HEK293 (cell line): ENCODE results near the gene CCDC17.
A peak's percentile ranks its signal among the peaks of the same experiment; 100 is the strongest.

Source experiments
- CTCF ChIP-seq: fragments of 450-650 bp; formaldehyde crosslinking; IDR thresholded peaks from 2 replicates; pipeline ENCODE4 v1.5.1; 2016; ENCODE audit warnings: missing biosample characterization, missing genetic modification characterization
- GFI1B ChIP-seq: fragments of 450-650 bp; formaldehyde crosslinking; IDR thresholded peaks from 2 replicates; pipeline ENCODE4 v1.5.1; 2016; ENCODE audit warnings: missing biosample characterization, missing genetic modification characterization
- GLI4 ChIP-seq: fragments of 450-650 bp; formaldehyde crosslinking; IDR thresholded peaks from 2 replicates; pipeline ENCODE4 v1.5.1; 2016; ENCODE audit warnings: missing biosample characterization, missing genetic modification characterization
- GLIS1 ChIP-seq: fragments of 450-650 bp; formaldehyde crosslinking; IDR thresholded peaks from 2 replicates; pipeline ENCODE4 v1.5.1; 2016; ENCODE audit warnings: missing biosample characterization, missing genetic modification characterization
- IKZF3 ChIP-seq: fragments of 450-650 bp; IDR thresholded peaks from 2 replicates; pipeline ENCODE4 v1.5.0; 2018; ENCODE audit warnings: missing biosample characterization, mild to moderate bottlenecking, missing genetic modification characterization, moderate library complexity
- KLF1 ChIP-seq: fragments of 450-650 bp; formaldehyde crosslinking; IDR thresholded peaks from 2 replicates; pipeline ENCODE4 v1.5.1; 2016; ENCODE audit warnings: missing biosample characterization, missing genetic modification characterization
- KLF16 ChIP-seq: fragments of 450-650 bp; formaldehyde crosslinking; IDR thresholded peaks from 2 replicates; pipeline ENCODE4 v1.5.1; 2017; ENCODE audit warnings: missing biosample characterization, missing genetic modification characterization
- KLF8 ChIP-seq: fragments of 450-650 bp; formaldehyde crosslinking; IDR thresholded peaks from 2 replicates; pipeline ENCODE4 v1.5.1; 2016; ENCODE audit warnings: missing biosample characterization, missing genetic modification characterization
- KLF9 ChIP-seq: fragments of 450-650 bp; formaldehyde crosslinking; IDR thresholded peaks from 2 replicates; pipeline ENCODE4 v1.5.1; 2016; ENCODE audit warnings: missing biosample characterization, missing genetic modification characterization, low read depth
- OSR2 ChIP-seq: fragments of 450-650 bp; formaldehyde crosslinking; IDR thresholded peaks from 2 replicates; pipeline ENCODE4 v1.5.1; 2016; ENCODE audit warnings: missing biosample characterization, missing genetic modification characterization
- PATZ1 ChIP-seq: fragments of 450-650 bp; formaldehyde crosslinking; IDR thresholded peaks from 2 replicates; pipeline ENCODE4 v1.5.1; 2016; ENCODE audit warnings: missing biosample characterization, missing genetic modification characterization
- SP3 ChIP-seq: fragments of 450-650 bp; formaldehyde crosslinking; IDR thresholded peaks from 2 replicates; pipeline ENCODE4 v1.5.1; 2016; ENCODE audit warnings: missing biosample characterization, missing genetic modification characterization
- TSHZ1 ChIP-seq: fragments of 450-650 bp; formaldehyde crosslinking; IDR thresholded peaks from 2 replicates; pipeline ENCODE4 v1.5.1; 2016; ENCODE audit warnings: missing biosample characterization, missing genetic modification characterization, borderline replicate concordance
- WT1 ChIP-seq: fragments of 450-650 bp; formaldehyde crosslinking; IDR thresholded peaks from 2 replicates; pipeline ENCODE4 v1.5.1; 2016; ENCODE audit warnings: missing biosample characterization, missing genetic modification characterization
- ZBTB20 ChIP-seq: fragments of 450-650 bp; formaldehyde crosslinking; IDR thresholded peaks from 2 replicates; pipeline ENCODE4 v1.5.1; 2016; ENCODE audit warnings: missing biosample characterization, missing genetic modification characterization
- ZBTB21 ChIP-seq: fragments of 450-650 bp; formaldehyde crosslinking; IDR thresholded peaks from 2 replicates; pipeline ENCODE4 v1.5.1; 2017; ENCODE audit warnings: missing biosample characterization, missing genetic modification characterization
- ZBTB8A ChIP-seq: fragments of 450-650 bp; formaldehyde crosslinking; IDR thresholded peaks from 2 replicates; pipeline ENCODE4 v1.5.1; 2016; ENCODE audit warnings: missing biosample characterization, missing genetic modification characterization
- ZFP3 ChIP-seq: fragments of 450-650 bp; formaldehyde crosslinking; IDR thresholded peaks from 2 replicates; pipeline ENCODE4 v1.5.1; 2016; ENCODE audit warnings: low read depth, missing biosample characterization, missing genetic modification characterization
- ZNF202 ChIP-seq: fragments of 450-650 bp; formaldehyde crosslinking; IDR thresholded peaks from 2 replicates; pipeline ENCODE4 v1.5.1; 2016; ENCODE audit warnings: missing biosample characterization, missing genetic modification characterization, borderline replicate concordance
- ZNF394 ChIP-seq: fragments of 450-650 bp; formaldehyde crosslinking; IDR thresholded peaks from 2 replicates; pipeline ENCODE4 v1.5.1; 2016; ENCODE audit warnings: missing biosample characterization, missing genetic modification characterization, mild to moderate bottlenecking, moderate library complexity, borderline replicate concordance
- ZNF449 ChIP-seq: fragments of 450-650 bp; formaldehyde crosslinking; IDR thresholded peaks from 2 replicates; pipeline ENCODE4 v1.5.1; 2017; ENCODE audit warnings: missing biosample characterization, mild to moderate bottlenecking, missing genetic modification characterization, moderate library complexity
- ZNF561 ChIP-seq: fragments of 450-650 bp; IDR thresholded peaks from 2 replicates; pipeline ENCODE4 v1.5.1; 2018; ENCODE audit warnings: missing biosample characterization, missing genetic modification characterization, borderline replicate concordance
- ZNF600 ChIP-seq: fragments of 450-650 bp; formaldehyde crosslinking; IDR thresholded peaks from 2 replicates; pipeline ENCODE4 v1.5.1; 2016; ENCODE audit warnings: missing biosample characterization, missing genetic modification characterization
- ZNF704 ChIP-seq: fragments of 450-650 bp; formaldehyde crosslinking; IDR thresholded peaks from 2 replicates; pipeline ENCODE4 v1.5.1; 2016; ENCODE audit warnings: missing biosample characterization, missing genetic modification characterization
- ZNF747 ChIP-seq: fragments of 450-650 bp; formaldehyde crosslinking; IDR thresholded peaks from 2 replicates; pipeline ENCODE4 v1.5.1; 2016; ENCODE audit warnings: missing biosample characterization, missing genetic modification characterization
- ZSCAN30 ChIP-seq: fragments of 450-650 bp; IDR thresholded peaks from 2 replicates; pipeline ENCODE4 v1.5.1; 2018; ENCODE audit warnings: missing biosample characterization, mild to moderate bottlenecking, missing genetic modification characterization, moderate library complexity
- ZXDB ChIP-seq: fragments of 450-650 bp; formaldehyde crosslinking; IDR thresholded peaks from 2 replicates; pipeline ENCODE4 v1.5.1; 2016; ENCODE audit warnings: missing biosample characterization, missing genetic modification characterization

The CCDC17 gene

GRCh38 chr1:45584351-45585109, 39.3 kb downstream of the CCDC17 start (continued):
- TF ChIP-seq ZNF704 (tag by site-specific recombination) (0 out of 2 replicates have a peak, but pooled peaks have one; percentile 10), KLF8 (tag by site-specific recombination) (no peak), ZSCAN30 (tag by site-specific recombination) (peak; percentile 17; the same call in 1 of the 2 replicates), ZNF747 (tag by site-specific recombination) (no peak), TSHZ1 (peak; percentile 6; the same call in 1 of the 2 replicates), WT1 (0 out of 2 replicates have a peak, but pooled peaks have one; percentile 2), IKZF3 (peak; percentile 93), KLF9 (peak; percentile 92), GLI4 (tag by site-specific recombination) (no peak), PATZ1 (tag by site-specific recombination) (peak; percentile 94), CTCF (tag by site-specific recombination) (peak; percentile 88; the same call in 1 of the 2 replicates), SP3 (tag by site-specific recombination) (peak; percentile 60; the same call in 1 of the 2 replicates), GLIS1 (tag by site-specific recombination) (peak; percentile 48; the same call in 1 of the 2 replicates), ZNF449 (tag by site-specific recombination) (peak; percentile 67; the same call in 1 of the 2 replicates), OSR2 (peak; percentile 25; the same call in 1 of the 2 replicates), ZBTB8A (tag by site-specific recombination) (peak; percentile 9; the same call in 1 of the 2 replicates), KLF16 (tag by site-specific recombination) (peak; percentile 67), ZBTB20 (tag by site-specific recombination) (peak; percentile 85; the same call in 1 of the 2 replicates), ZNF600 (tag by site-specific recombination) (peak; percentile 85), ZXDB (peak; percentile 89), ZNF394 (tag by site-specific recombination) (peak; percentile 38; the same call in 1 of the 2 replicates), GFI1B (no peak), KLF1 (tag by site-specific recombination) (peak; percentile 28; the same call in 1 of the 2 replicates), ZNF202 (tag by site-specific recombination) (no peak), ZFP3 (tag by site-specific recombination) (peak; percentile 71), ZBTB21 (tag by site-specific recombination) (0 out of 2 replicates have a peak, but pooled peaks have one; percentile 15), ZNF561 (tag by site-specific recombination) (peak; percentile 38; the same call in 1 of the 2 replicates)
